Heart left ventricle (tissue), 16 donors: ENCODE results near the gene RNF34. TPM values are rescaled to one million over a fixed set of nuclear protein-coding genes. Genes with fewer than 3 reads are reported as not detected.
A peak's percentile ranks its signal among the peaks of the same experiment; 100 is the strongest.

Source experiments
- ATAC-seq, 4 donors: fragments of 200-7000 bp; cut with Tn5 transposase; one replicate each; pipeline ENCODE4 v1.9.1; 2020 to 2022; ENCODE audit warnings: moderate library complexity in 4 of 4, mild to moderate bottlenecking in 3 of 4, moderate number of reproducible peaks in 1 of 4
- DNase-seq, 5 donors: peaks; one replicate each; pipeline ENCODE4 v3.0.0-alpha.2; 2020
- H3K27ac ChIP-seq, 12 donors: fragments of 200-600 bp; sonication (generic) in 4 of 12; one replicate each; pipeline versions ENCODE4 v1.5.0 to v1.8.0; 2016 to 2022; ENCODE audit warnings: mild to moderate bottlenecking in 2 of 12
- H3K27me3 ChIP-seq, 9 donors: fragments of 200-600 bp; sonication (generic) in 2 of 9; one replicate each; pipeline versions ENCODE4 v1.5.1 to v1.8.0; 2016 to 2022; ENCODE audit warnings: mild to moderate bottlenecking in 3 of 9
- H3K36me3 ChIP-seq, 9 donors: fragments of 200-600 bp; sonication (generic) in 2 of 9; one replicate each; pipeline versions ENCODE4 v1.5.0 to v1.8.0; 2018 to 2022; ENCODE audit warnings: mild to moderate bottlenecking in 2 of 9
- H3K4me1 ChIP-seq, 12 donors: fragments of 200-600 bp; sonication (generic) in 4 of 12; one replicate each; pipeline versions ENCODE4 v1.5.0 to v1.8.0; 2016 to 2022; ENCODE audit warnings: mild to moderate bottlenecking in 3 of 12
- H3K4me3 ChIP-seq, 12 donors: fragments of 200-600 bp; sonication (generic) in 4 of 12; one replicate each; pipeline versions ENCODE4 v1.5.0 to v1.8.0; 2017 to 2022; ENCODE audit warnings: mild to moderate bottlenecking in 9 of 12, moderate library complexity in 4 of 12
- H3K9me3 ChIP-seq, 12 donors: fragments of 200-600 bp; sonication (generic) in 4 of 12; one replicate each; pipeline versions ENCODE4 v1.5.0 to v1.8.0; 2016 to 2022; ENCODE audit warnings: mild to moderate bottlenecking in 1 of 12
- CTCF ChIP-seq, 12 donors: fragments of 200-600 bp; sonication (generic) in 4 of 12; IDR thresholded peaks; one replicate each; pipeline versions ENCODE4 v1.5.0 to v1.8.0; 2018 to 2022; ENCODE audit warnings: antibody characterized with exemption in 12 of 12, mild to moderate bottlenecking in 5 of 12
- POLR2A ChIP-seq, 2 donors: fragments of 450-650 bp; IDR thresholded peaks; one replicate each; pipeline ENCODE4 v1.6.1; 2017; ENCODE audit warnings: antibody characterized with exemption in 2 of 2, mild to moderate bottlenecking in 2 of 2, moderate library complexity in 2 of 2
- WGBS, 4 donors: extraction: QIAGEN DNeasy Blood & Tissue Kit in 2 of 4; methylation state at CpG; one replicate each; pipeline versions ENCODE4 v1.1.5 to v1.1.7; 2013 to 2018; 5-methylcytosine and 5-hydroxymethylcytosine counted together
- intact Hi-C, 10 donors: fragments of 100-400 bp; cut with DNase I; formaldehyde crosslinking; loops; one replicate each; pipeline versions ENCODE4 v1.11.1 to v1.14.2; 2022
- polyA plus RNA-seq, 2 donors: library from polyadenylated mRNA; stranded (reverse); fragments of 200-250 nt; gene quantifications; one replicate each; pipeline ENCODE4 v1.2.3, GENCODE V29; 2013
- total RNA-seq, 9 donors: library from RNA; depleted of rRNA in 2 of 9; stranded (reverse); fragments of >200 nt in 2 of 9; fragmentation: NEBNext Ultra II Directional in 3 of 9; extraction: Animal tissue kit (Norgen Biotek cat#: 25700) in 3 of 9; gene quantifications; one replicate each; pipeline versions ENCODE4 v1.1.0 to v1.2.4, GENCODE V29; 2016 to 2023
- donor health status: ischemic (EF 13 %, LVEDD 7.1; RV severe dilation, severe dysfunction).
- donor health status: healthy with polysubstance abuse.
- donor health status: DM: no; HTN: yes; CAD: no.
- donor health status: DM: no; HTN: no; CAD: no.
- donor health status: ischemic (EF 25% LVEDD 6.9; RV normal size, moderate dysfunction).
- donor health status: ischemic (EF 25% LVEDD 5.7; RV mildly dilated, moderate dysfunction).
- donor health status: healthy.
- donor health status: DM: yes; HTN: yes; CAD: no.
- donor health status: ischemic (EF 35%, LVEDD 5.7; RV mildly dilated, moderate dysfunction).
- donor health status: nonischemic (EF 11% LVEDD 7.7; RV severe dilation, severe dysfunction).
- donor health status: DM: yes; HTN: yes; CAD: no.
- donor health status: PGD.
- donor health status: ischemic (EF 29% LVEDD 5.4; RV normal size, mild dysfunction).
- donor health status: nonischemic (EF 23%, LVEDD 6.1; RV moderate dilation, normal function).

RNF34 gene
- total and polyA plus RNA-seq, 11 donors = 19.3 to 31.5 (median 25.7) TPM

GRCh38 chr12:121400332-121401139 lies 618 bp downstream of the RNF34 start:
- Histone ChIP-seq H3K27me3 (no peaks in the 10 kb centered on the region), H3K9me3 (no peaks in the 10 kb centered on the region), H3K36me3 (peaks cover 0 to 25% (median 15%) of the 10 kb centered on the region in 9 donors), H3K27ac (peak overlapping the region; percentile 70 to 95 (median 92)), H3K4me1 (peaks cover 0 to 36% (median 24%) of the 10 kb centered on the region in 12 donors), H3K4me3 (peak overlapping the region; percentile 77 to 100 (median 94))
- peak in 4 of 5 donors; percentile 35 to 72 (median 42) for DNase-seq
- 2 to 6% (median 2%) methylated on average over 20 to 48 of the region's 48 CpGs for WGBS, 4 donors
- intact Hi-C loops = loop anchor here in 4 of 10 donors (1.0 to 5.0 kb wide), 3 partner anchors 48 kb away; partner anchors contain the start of gene ANAPC5 (in 4 of the 4)
- TF ChIP-seq POLR2A (IDR thresholded peaks at IDR 0.05) (no peak), CTCF (IDR thresholded peaks at IDR 0.05) (no peak)
- peak; percentile 4 to 66 (median 52) for ATAC-seq

- WGBS, 4 donors = 95 to 97% (median 96%) methylated on average over 5 of the region's 5 CpGs
- intact Hi-C loops = loop anchor here in 1 of 10 donors (5.0 kb wide), 1 partner anchor 51 kb away; the partner anchor contains the start of gene ANAPC5
These were observed 3.8 kb downstream of the RNF34 start for GRCh38 chr12:121403721-121404120.

DNA sequence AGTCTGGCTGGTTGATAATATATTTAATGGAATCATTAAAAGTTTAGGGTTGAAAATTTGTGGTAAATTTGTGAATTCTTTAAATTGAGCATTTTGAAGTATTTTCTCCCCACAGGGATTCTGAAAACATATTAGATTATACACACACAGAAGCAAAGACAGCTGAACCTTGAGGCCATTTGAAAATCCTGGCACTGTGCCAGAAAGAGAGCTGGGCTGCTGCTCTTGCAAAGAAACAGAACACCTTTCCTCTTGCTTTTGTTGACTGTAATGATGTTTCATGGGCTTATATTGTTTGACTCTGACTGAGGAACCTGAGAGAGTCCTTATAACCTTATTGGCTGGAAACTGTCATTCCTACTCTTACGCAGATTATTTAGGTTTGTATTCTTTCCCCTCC lies 4.8 kb downstream of the RNF34 start:
- ATAC-seq (no peak), DNase-seq (no peak)
- Histone ChIP-seq H3K4me3 (no peak overlapping the region), H3K27ac (no peak overlapping the region), H3K4me1 (peaks cover 0 to 24% (median 15%) of the 10 kb centered on the region in 12 donors), H3K27me3 (no peaks in the 10 kb centered on the region), H3K9me3 (no peaks in the 10 kb centered on the region), H3K36me3 (peaks cover 0 to 62% (median 27%) of the 10 kb centered on the region in 9 donors)
- TF ChIP-seq POLR2A (IDR thresholded peaks at IDR 0.05) (no peak), CTCF (IDR thresholded peaks at IDR 0.05) (no peak)
- intact Hi-C loops = loop anchor here in 1 of 10 donors (5.0 kb wide), 1 partner anchor 52 kb away; the partner anchor contains the start of gene ANAPC5
- WGBS, 4 donors = 94 to 100% (median 98%) methylated on average over 1 of the region's 1 CpG

More at GRCh38 chr12:121403721-121404120, 3.8 kb downstream of the RNF34 start:
- TF ChIP-seq POLR2A (IDR thresholded peaks at IDR 0.05) = no peak
- TF ChIP-seq CTCF (IDR thresholded peaks at IDR 0.05) = no peak
- Histone ChIP-seq H3K27ac (no peak overlapping the region), H3K27me3 (no peaks in the 10 kb centered on the region), H3K9me3 (no peaks in the 10 kb centered on the region), H3K36me3 (peaks cover 0 to 54% (median 27%) of the 10 kb centered on the region in 9 donors), H3K4me1 (peaks cover 0 to 31% (median 21%) of the 10 kb centered on the region in 12 donors), H3K4me3 (no peak overlapping the region)
- DNase-seq = no peak
- ATAC-seq = no peak

- peaks cover 0 to 62% (median 27%) of the 10 kb centered on the region in 9 donors for H3K36me3 ChIP-seq
- 97 to 100% (median 98%) methylated on average over 2 of the region's 2 CpGs for WGBS, 4 donors
- no peaks in the 10 kb centered on the region for H3K27me3 ChIP-seq
- peaks cover 0 to 24% (median 15%) of the 10 kb centered on the region in 12 donors for H3K4me1 ChIP-seq
- no peak overlapping the region for H3K4me3 ChIP-seq
- intact Hi-C loops = no loop called here
- TF ChIP-seq CTCF (IDR thresholded peaks at IDR 0.05) = no peak
- TF ChIP-seq POLR2A (IDR thresholded peaks at IDR 0.05) = no peak
- no peak overlapping the region for H3K27ac ChIP-seq
- ATAC-seq (no peak), DNase-seq (no peak)
- no peaks in the 10 kb centered on the region for H3K9me3 ChIP-seq
These were observed 5.3 kb downstream of the RNF34 start for GRCh38 chr12:121405211-121405610.
